Nephron (organoid): Measurements from ENCODE around the gene AQP12A.

Experiments used
- H3K27ac Mint-ChIP-seq, 3 experiments: 2 replicates each; pipeline ENCODE4 v1.8.0; 2020; ENCODE audit warnings: mixed read lengths in 3 of 3, mild to moderate bottlenecking in 2 of 3, moderate library complexity in 1 of 3
- H3K27me3 Mint-ChIP-seq: 2 replicates; pipeline ENCODE4 v1.8.0; 2021; ENCODE audit warnings: low read depth, mild to moderate bottlenecking, moderate library complexity, mixed read lengths
- H3K36me3 Mint-ChIP-seq: 2 replicates; pipeline ENCODE4 v1.8.0; 2020; ENCODE audit warnings: low read depth, mixed read lengths
- H3K4me1 Mint-ChIP-seq: 2 replicates; pipeline ENCODE4 v1.8.0; 2020; ENCODE audit warnings: mixed read lengths
- H3K4me3 Mint-ChIP-seq, 3 experiments: 2 replicates each; pipeline ENCODE4 v1.8.0; 2020; ENCODE audit warnings: mild to moderate bottlenecking in 3 of 3, mixed read lengths in 3 of 3, moderate library complexity in 2 of 3
- H3K9me3 Mint-ChIP-seq: 2 replicates; pipeline ENCODE4 v1.8.0; 2020; ENCODE audit warnings: mixed read lengths
- CTCF ChIP-seq, 3 experiments: fragments of 200-600 bp; sonication (generic); IDR thresholded peaks; one replicate each; pipeline ENCODE4 v1.5.0; 2021; ENCODE audit warnings: antibody characterized with exemption in 3 of 3; ENCODE audit not compliant: unreplicated experiment in 3 of 3

The AQP12A gene

GRCh38 chr2:240644859-240645301 is 46.8 kb upstream of the AQP12A start:
- H3K27ac Mint-ChIP-seq: no peak overlapping the region
- no peaks in the 10 kb centered on the region for H3K9me3 Mint-ChIP-seq
- TF ChIP-seq CTCF (IDR thresholded peaks at IDR 0.05; ENCODE audit: unreplicated experiment in 3 of 3): no peak
- H3K27me3 Mint-ChIP-seq: peaks cover 49% of the 10 kb centered on the region
- H3K36me3 Mint-ChIP-seq: no peaks in the 10 kb centered on the region
- no peak overlapping the region for H3K4me3 Mint-ChIP-seq
- no peaks in the 10 kb centered on the region for H3K4me1 Mint-ChIP-seq

GRCh38 chr2:240645346-240645745 is 46.3 kb upstream of the AQP12A start:
- no peak for TF ChIP-seq CTCF (IDR thresholded peaks at IDR 0.05; ENCODE audit: unreplicated experiment in 3 of 3)
- H3K27me3 Mint-ChIP-seq: peaks cover 45% of the 10 kb centered on the region
- no peak overlapping the region for H3K4me3 Mint-ChIP-seq
- no peaks in the 10 kb centered on the region for H3K9me3 Mint-ChIP-seq
- H3K36me3 Mint-ChIP-seq: no peaks in the 10 kb centered on the region
- H3K27ac Mint-ChIP-seq: no peak overlapping the region
- no peaks in the 10 kb centered on the region for H3K4me1 Mint-ChIP-seq

GRCh38 chr2:240645801-240646175 is 45.9 kb upstream of the AQP12A start:
- no peak overlapping the region for H3K27ac Mint-ChIP-seq
- TF ChIP-seq CTCF (IDR thresholded peaks at IDR 0.05; ENCODE audit: unreplicated experiment in 3 of 3): no peak
- peaks cover 42% of the 10 kb centered on the region for H3K27me3 Mint-ChIP-seq
- H3K36me3 Mint-ChIP-seq: no peaks in the 10 kb centered on the region
- no peaks in the 10 kb centered on the region for H3K4me1 Mint-ChIP-seq
- no peaks in the 10 kb centered on the region for H3K9me3 Mint-ChIP-seq
- no peak overlapping the region for H3K4me3 Mint-ChIP-seq

GRCh38 chr2:240646176-240646899 is 45.3 kb upstream of the AQP12A start:
- no peak overlapping the region for H3K27ac Mint-ChIP-seq
- H3K36me3 Mint-ChIP-seq: no peaks in the 10 kb centered on the region
- H3K4me3 Mint-ChIP-seq: no peak overlapping the region
- H3K9me3 Mint-ChIP-seq: no peaks in the 10 kb centered on the region
- peaks cover 44% of the 10 kb centered on the region for H3K27me3 Mint-ChIP-seq
- TF ChIP-seq CTCF (IDR thresholded peaks at IDR 0.05; ENCODE audit: unreplicated experiment in 3 of 3): no peak
- no peaks in the 10 kb centered on the region for H3K4me1 Mint-ChIP-seq

GRCh38 chr2:240646900-240647502 is 44.7 kb upstream of the AQP12A start:
- no peak overlapping the region for H3K4me3 Mint-ChIP-seq
- H3K27ac Mint-ChIP-seq: no peak overlapping the region
- no peaks in the 10 kb centered on the region for H3K4me1 Mint-ChIP-seq
- H3K27me3 Mint-ChIP-seq: peaks cover 47% of the 10 kb centered on the region
- no peaks in the 10 kb centered on the region for H3K36me3 Mint-ChIP-seq
- no peak for TF ChIP-seq CTCF (IDR thresholded peaks at IDR 0.05; ENCODE audit: unreplicated experiment in 3 of 3)
- H3K9me3 Mint-ChIP-seq: peaks cover 4% of the 10 kb centered on the region
